GM12891 (cell line): ENCODE measurements around the gene OR5AP2. TPM values are rescaled to one million over a fixed set of nuclear protein-coding genes. Genes with fewer than 3 reads are reported as not detected.
"Not testable (repeated sequence)": the region's sequence is repeated elsewhere in the genome, so short reads cannot be mapped to it uniquely, and the experiment has no call there.

Source experiments
- DNase-seq: peaks from one replicate; pipeline ENCODE4 v3.0.0; 2011; ENCODE audit warnings: low spot score; ENCODE audit not compliant: insufficient read length
- FAIRE-seq: peaks from 2 replicates; lab custom pipeline; 2011; peaks lifted over from hg19 to GRCh38; lab: Jason Lieb, UNC
- PAX5 ChIP-seq: IDR thresholded peaks from 2 replicates; pipeline ENCODE4 v1.6.1; 2011; ENCODE audit warnings: low read length, moderate library complexity, mild to moderate bottlenecking; ENCODE audit not compliant: insufficient read depth, severe bottlenecking
- POLR2A ChIP-seq: IDR thresholded peaks from 2 replicates; pipeline ENCODE4 v1.6.1; 2011; ENCODE audit warnings: low read depth, low read length, control low read depth
- POLR2AphosphoS5 ChIP-seq: IDR thresholded peaks from 2 replicates; pipeline ENCODE4 v1.6.1; 2011; ENCODE audit warnings: low read depth, low read length, control low read depth
- POU2F2 ChIP-seq: IDR thresholded peaks from 2 replicates; pipeline ENCODE4 v1.6.1; 2011; ENCODE audit warnings: low read depth, mild to moderate bottlenecking, control low read depth, low read length, moderate library complexity
- SPI1 ChIP-seq: IDR thresholded peaks from 2 replicates; pipeline ENCODE4 v1.6.1; 2011; ENCODE audit warnings: low read depth, low read length, control low read depth
- TAF1 ChIP-seq: IDR thresholded peaks from 2 replicates; pipeline ENCODE4 v1.6.1; 2011; ENCODE audit warnings: low read depth, low read length, control low read depth
- polyA plus RNA-seq: library from polyadenylated mRNA; unstranded; fragments of >200 nt; gene quantifications from one replicate; pipeline ENCODE4 v1.2.1, GENCODE V29; 2012; ENCODE audit warnings: low read depth, missing spikeins, inconsistent platforms; ENCODE audit not compliant: missing spikeins

Gene OR5AP2
- not detected for polyA plus RNA-seq

- TF ChIP-seq PAX5: no peak
- TF ChIP-seq POLR2A: no peak
- TF ChIP-seq SPI1: no peak
- no peak for TF ChIP-seq POLR2AphosphoS5
- no peak for TF ChIP-seq POU2F2
- TF ChIP-seq TAF1: no peak
- no peak for DNase-seq
- no peak for FAIRE-seq
These were observed at the start of gene OR5AP2 for GRCh38 chr11:56642339-56642738. OR5AP2 (minus strand) TSS chr11:56642439; CDS start chr11:56642439, 0 bp downstream.

- FAIRE-seq: peak; percentile 77
- not testable (repeated sequence) for DNase-seq
These were observed 48.9 kb upstream of the OR5AP2 start for GRCh38 chr11:56691179-56691578.

- FAIRE-seq: no peak
- TF ChIP-seq PAX5 (no peak), SPI1 (no peak), POLR2A (no peak), TAF1 (no peak), POLR2AphosphoS5 (no peak), POU2F2 (no peak)
- DNase-seq: no peak
These were observed 46.4 kb upstream of the OR5AP2 start for GRCh38 chr11:56688554-56689100.

- TF ChIP-seq SPI1 (no peak), PAX5 (no peak), POU2F2 (no peak), POLR2AphosphoS5 (no peak), POLR2A (no peak), TAF1 (no peak)
These were observed 28.7 kb upstream of the OR5AP2 start for GRCh38 chr11:56670984-56671383.

GRCh38 chr11:56663386-56663785 lies 21.1 kb upstream of the OR5AP2 start, which contains the start of gene OR5AR1:
OR5AR1 (plus strand) TSS chr11:56663686; CDS start chr11:56663686, 0 bp downstream.
- TF ChIP-seq POLR2A (no peak), POU2F2 (no peak), SPI1 (no peak), TAF1 (no peak), POLR2AphosphoS5 (no peak), PAX5 (no peak)
- DNase-seq (no peak), FAIRE-seq (no peak)

More at GRCh38 chr11:56670984-56671383, 28.7 kb upstream of the OR5AP2 start:
- FAIRE-seq: no peak
- no peak for DNase-seq

GRCh38 chr11:56659755-56660154 lies 17.5 kb upstream of the OR5AP2 start:
- no peak for FAIRE-seq
- DNase-seq: no peak
- TF ChIP-seq POLR2AphosphoS5: no peak
- TF ChIP-seq POLR2A: no peak
- TF ChIP-seq PAX5: no peak
- no peak for TF ChIP-seq POU2F2

- TF ChIP-seq POLR2AphosphoS5: no peak
- TF ChIP-seq POLR2A: no peak
- TF ChIP-seq POU2F2: no peak
- no peak for TF ChIP-seq PAX5
- no peak for TF ChIP-seq SPI1
- TF ChIP-seq TAF1: no peak
- DNase-seq: no peak
- FAIRE-seq: no peak
These were observed 4.7 kb downstream of the OR5AP2 start for GRCh38 chr11:56637500-56637899.

- no peak for FAIRE-seq
- TF ChIP-seq POLR2AphosphoS5 (no peak), SPI1 (no peak), PAX5 (no peak)
These were observed 5.4 kb downstream of the OR5AP2 start for GRCh38 chr11:56636861-56637260.

GRCh38 chr11:56632329-56632728 lies 9.9 kb downstream of the OR5AP2 start:
- no peak for TF ChIP-seq POLR2A
- TF ChIP-seq POU2F2: no peak
- TF ChIP-seq PAX5: no peak
- no peak for TF ChIP-seq SPI1
- TF ChIP-seq POLR2AphosphoS5: no peak
- no peak for TF ChIP-seq TAF1
- FAIRE-seq: no peak
- DNase-seq: no peak

More at GRCh38 chr11:56636861-56637260, 5.4 kb downstream of the OR5AP2 start:
- DNase-seq: no peak

GRCh38 chr11:56625946-56626345 lies 16.3 kb downstream of the OR5AP2 start:
- FAIRE-seq: no peak
- TF ChIP-seq POU2F2 (no peak), POLR2A (no peak), PAX5 (no peak), TAF1 (no peak), POLR2AphosphoS5 (no peak)

More at GRCh38 chr11:56625946-56626345, 16.3 kb downstream of the OR5AP2 start:
- DNase-seq: no peak
